Suprapubic skin (tissue), 4 donors: Measurements from ENCODE around the gene SEC24B. TPM values are rescaled to one million over a fixed set of nuclear protein-coding genes. Genes with fewer than 3 reads are reported as not detected.

Experiments
- DNase-seq, 2 donors: peaks; one replicate each; pipeline ENCODE4 v3.0.0-alpha.2; 2019; ENCODE audit warnings: low spot score in 2 of 2
- H3K27ac ChIP-seq: fragments of 200-600 bp; sonication (generic); one replicate; pipeline ENCODE4 v1.5.1; 2019
- H3K27me3 ChIP-seq: fragments of 200-600 bp; sonication (generic); one replicate; pipeline ENCODE4 v1.5.1; 2019
- H3K36me3 ChIP-seq: fragments of 200-600 bp; sonication (generic); one replicate; pipeline ENCODE4 v1.5.1; 2019
- H3K4me1 ChIP-seq: fragments of 200-600 bp; sonication (generic); one replicate; pipeline ENCODE4 v1.5.1; 2019
- H3K4me3 ChIP-seq: fragments of 200-600 bp; sonication (generic); one replicate; pipeline ENCODE4 v1.5.1; 2019; ENCODE audit warnings: mild to moderate bottlenecking
- H3K9me3 ChIP-seq: fragments of 200-600 bp; sonication (generic); one replicate; pipeline ENCODE4 v1.5.1; 2019
- CTCF ChIP-seq, 2 donors: fragments of 200-600 bp in 1 of 2; fragments of 450-650 bp in 1 of 2; sonication (generic) in 1 of 2; IDR thresholded peaks; one replicate each; pipeline ENCODE4 v1.5.1; 2016 to 2019; ENCODE audit warnings: antibody characterized with exemption in 2 of 2, mild to moderate bottlenecking in 1 of 2, moderate library complexity in 1 of 2
- EP300 ChIP-seq: sonication (generic); formaldehyde crosslinking; IDR thresholded peaks from one replicate; pipeline ENCODE4 v1.6.1; 2017; ENCODE audit warnings: antibody characterized with exemption
- POLR2A ChIP-seq, 2 donors: fragments of 450-650 bp; IDR thresholded peaks; one replicate each; pipeline ENCODE4 v1.6.1; 2017; ENCODE audit warnings: antibody characterized with exemption in 2 of 2, mild to moderate bottlenecking in 2 of 2, moderate library complexity in 2 of 2
- POLR2AphosphoS5 ChIP-seq, 3 donors: sonication (generic); formaldehyde crosslinking; IDR thresholded peaks; one replicate each; pipeline ENCODE4 v1.6.1; 2017; ENCODE audit warnings: antibody characterized with exemption in 3 of 3
- WGBS: methylation state at CpG from one replicate; pipeline ENCODE4 v1.1.5; 2018; 5-methylcytosine and 5-hydroxymethylcytosine counted together
- total RNA-seq, 4 donors: library from RNA; depleted of rRNA; stranded (reverse); fragments of >200 nt; gene quantifications; one replicate each; pipeline ENCODE4 v1.1.0, GENCODE V29; 2016

SEC24B gene
- total RNA-seq, 4 donors from 2014 or later, result 38.6 to 77.6 (median 46.1) TPM

GRCh38 chr4:109473824-109474223 lies 40.2 kb downstream of the SEC24B start:
- H3K36me3 ChIP-seq, result peaks cover 6% of the 10 kb centered on the region
- no peak overlapping the region for H3K27ac ChIP-seq
- H3K9me3 ChIP-seq, result no peaks in the 10 kb centered on the region
- H3K27me3 ChIP-seq, result no peaks in the 10 kb centered on the region
- DNase-seq, result no peak
- no peak for TF ChIP-seq POLR2A (IDR thresholded peaks at IDR 0.05)
- no peak for TF ChIP-seq CTCF (IDR thresholded peaks at IDR 0.05)
- TF ChIP-seq EP300, result no peak
- peaks cover 8% of the 10 kb centered on the region for H3K4me1 ChIP-seq
- 69% methylated on average over 1 of the region's 1 CpG for WGBS
- no peak overlapping the region for H3K4me3 ChIP-seq

- WGBS, result 97% methylated on average over 1 of the region's 1 CpG
- no peak overlapping the region for H3K4me3 ChIP-seq
These were observed 52.4 kb downstream of the SEC24B start for GRCh38 chr4:109486007-109486406.

GRCh38 chr4:109494563-109494962 lies 60.9 kb downstream of the SEC24B start:
- H3K4me3 ChIP-seq, result no peak overlapping the region
- peaks cover 70% of the 10 kb centered on the region for H3K36me3 ChIP-seq
- H3K27me3 ChIP-seq, result no peaks in the 10 kb centered on the region
- no peak overlapping the region for H3K27ac ChIP-seq
- no peak for TF ChIP-seq POLR2AphosphoS5 (IDR thresholded peaks at IDR 0.05)
- TF ChIP-seq CTCF (IDR thresholded peaks at IDR 0.05), result no peak
- TF ChIP-seq EP300, result no peak
- no peak for TF ChIP-seq POLR2A (IDR thresholded peaks at IDR 0.05)
- no peaks in the 10 kb centered on the region for H3K4me1 ChIP-seq
- no peaks in the 10 kb centered on the region for H3K9me3 ChIP-seq
- DNase-seq, result no peak
- WGBS, result 91% methylated on average over 3 of the region's 3 CpGs

More at GRCh38 chr4:109486007-109486406, 52.4 kb downstream of the SEC24B start:
- Histone ChIP-seq H3K27me3 (no peaks in the 10 kb centered on the region), H3K36me3 (peaks cover 25% of the 10 kb centered on the region), H3K27ac (no peak overlapping the region), H3K4me1 (no peaks in the 10 kb centered on the region), H3K9me3 (no peaks in the 10 kb centered on the region)
- TF ChIP-seq POLR2A (IDR thresholded peaks at IDR 0.05) (no peak), EP300 (no peak), POLR2AphosphoS5 (IDR thresholded peaks at IDR 0.05) (no peak), CTCF (IDR thresholded peaks at IDR 0.05) (no peak)
- DNase-seq, result no peak

- WGBS, result 81% methylated on average over 7 of the region's 7 CpGs
- Histone ChIP-seq H3K27ac (no peak overlapping the region), H3K36me3 (peaks cover 78% of the 10 kb centered on the region)
These were observed 61.9 kb downstream of the SEC24B start for GRCh38 chr4:109495514-109495913.

GRCh38 chr4:109496875-109497274 lies 63.3 kb downstream of the SEC24B start:
- TF ChIP-seq POLR2AphosphoS5 (IDR thresholded peaks at IDR 0.05) (no peak), POLR2A (IDR thresholded peaks at IDR 0.05) (no peak), EP300 (no peak), CTCF (IDR thresholded peaks at IDR 0.05) (no peak)
- H3K27me3 ChIP-seq, result no peaks in the 10 kb centered on the region
- DNase-seq, result no peak
- H3K4me3 ChIP-seq, result no peak overlapping the region
- no peaks in the 10 kb centered on the region for H3K9me3 ChIP-seq
- no peak overlapping the region for H3K27ac ChIP-seq
- H3K4me1 ChIP-seq, result no peaks in the 10 kb centered on the region
- WGBS, result 92% methylated on average over 2 of the region's 2 CpGs
- H3K36me3 ChIP-seq, result peaks cover 81% of the 10 kb centered on the region

More at GRCh38 chr4:109495514-109495913, 61.9 kb downstream of the SEC24B start:
- no peak for TF ChIP-seq CTCF (IDR thresholded peaks at IDR 0.05)
- TF ChIP-seq POLR2AphosphoS5 (IDR thresholded peaks at IDR 0.05), result no peak
- TF ChIP-seq POLR2A (IDR thresholded peaks at IDR 0.05), result no peak
- no peak for TF ChIP-seq EP300
- Histone ChIP-seq H3K9me3 (no peaks in the 10 kb centered on the region), H3K4me1 (no peaks in the 10 kb centered on the region), H3K4me3 (no peak overlapping the region), H3K27me3 (no peaks in the 10 kb centered on the region)
- no peak for DNase-seq
